Activated T-cell treated with anti-CD3 and anti-CD28 coated beads, Interleukin-2, amount 50 U/mL, for 48 hours (primary cell): ENCODE measurements around the gene HMGXB4.

ENCODE experiments used
- DNase-seq, 2 experiments: peaks; one replicate each; pipeline ENCODE4 v3.0.0-alpha.2; 2020

The HMGXB4 gene

GRCh38 chr22:35311551-35311999, 54.3 kb downstream of the HMGXB4 start:
- peak in 1 of 2 experiments; percentile 14 for DNase-seq

- DNase-seq, result peak in 1 of 2 experiments; percentile 22
These were observed 55.1 kb downstream of the HMGXB4 start for GRCh38 chr22:35312198-35313059.

GRCh38 chr22:35313311-35314121, 56.2 kb downstream of the HMGXB4 start:
- DNase-seq, result peak; percentile 46 to 52

GRCh38 chr22:35314161-35314942, 57.1 kb downstream of the HMGXB4 start:
- DNase-seq, result no peak

DNA sequence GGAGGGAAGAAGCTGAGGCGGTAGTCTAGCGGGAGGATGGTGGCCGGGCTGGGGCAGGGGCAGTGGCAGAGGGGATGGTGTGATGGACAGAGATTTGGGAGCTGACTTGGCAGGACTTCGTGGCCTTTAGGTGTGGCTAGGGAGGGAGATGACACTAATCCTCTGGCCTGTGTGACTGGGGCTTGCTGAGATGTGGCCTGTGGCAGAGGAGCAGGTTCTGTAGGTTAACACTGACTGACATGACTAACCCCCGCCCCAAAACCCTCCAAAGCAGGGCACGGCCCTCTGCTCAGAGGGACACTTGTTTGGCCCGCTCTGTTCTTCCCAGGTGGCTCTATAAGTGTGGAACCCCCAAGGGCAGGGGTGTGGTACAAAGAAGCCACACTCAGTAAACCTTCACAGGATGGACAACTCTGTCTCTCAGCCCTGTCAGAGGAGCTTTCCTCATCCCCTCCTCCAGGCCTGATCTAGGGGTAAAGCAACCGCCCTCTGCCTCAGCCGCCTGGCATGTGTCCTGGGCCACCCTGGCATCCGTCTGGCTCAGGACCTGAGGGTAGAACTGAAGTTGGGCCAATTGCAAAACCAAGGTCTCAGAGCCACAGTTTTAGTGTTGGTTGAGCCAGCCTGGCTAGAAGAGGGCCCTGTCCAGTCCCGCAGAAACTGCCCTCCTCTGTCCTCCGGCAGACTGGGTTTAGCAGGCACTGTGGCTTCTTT, 58.0 kb downstream of the HMGXB4 start:
- DNase-seq, result no peak

DNA sequence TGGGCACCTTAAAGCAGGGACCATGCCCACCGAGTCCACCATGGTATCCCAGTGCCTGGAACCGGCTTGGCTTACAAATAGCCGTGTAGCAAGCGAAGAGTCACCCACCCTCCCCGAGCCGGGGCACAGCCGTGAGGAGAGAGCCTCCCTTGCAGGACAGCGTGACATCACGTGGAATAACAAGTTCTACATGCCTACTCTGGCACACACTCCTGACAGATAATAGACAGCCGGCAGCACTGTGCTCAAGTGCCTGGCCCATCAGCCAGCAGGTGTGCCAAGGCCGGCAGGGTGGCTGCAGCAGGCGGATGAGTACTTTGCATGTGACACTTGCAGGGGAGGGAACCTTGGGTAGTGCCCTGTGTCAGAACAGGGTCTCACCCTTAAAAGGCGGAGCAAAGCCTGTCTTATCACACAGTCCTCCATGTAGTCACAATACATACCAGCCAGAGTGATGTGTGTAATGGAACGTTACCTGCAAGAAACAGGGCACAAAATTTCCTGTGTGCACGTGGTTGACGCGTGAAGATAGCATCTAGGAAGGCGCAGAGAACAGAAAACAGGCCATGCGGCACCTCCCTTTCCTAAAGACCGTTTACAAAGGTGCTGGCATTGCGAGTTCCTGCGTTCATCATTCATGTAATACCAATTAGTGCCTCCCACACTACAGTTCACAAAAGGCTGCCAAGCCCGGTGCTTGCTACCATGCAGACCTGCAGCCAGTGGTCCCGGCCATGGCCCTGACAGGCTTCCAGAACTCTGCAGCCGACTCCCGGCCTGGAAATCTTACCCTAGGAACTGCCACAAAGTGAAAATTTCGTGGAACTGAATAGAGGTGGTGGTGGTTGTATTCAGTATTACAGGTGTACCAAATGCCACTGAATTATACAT, 58.8 kb downstream of the HMGXB4 start:
- DNase-seq, result no peak

- DNase-seq, result no peak
These were observed 59.5 kb downstream of the HMGXB4 start for GRCh38 chr22:35316751-35317150.

DNA sequence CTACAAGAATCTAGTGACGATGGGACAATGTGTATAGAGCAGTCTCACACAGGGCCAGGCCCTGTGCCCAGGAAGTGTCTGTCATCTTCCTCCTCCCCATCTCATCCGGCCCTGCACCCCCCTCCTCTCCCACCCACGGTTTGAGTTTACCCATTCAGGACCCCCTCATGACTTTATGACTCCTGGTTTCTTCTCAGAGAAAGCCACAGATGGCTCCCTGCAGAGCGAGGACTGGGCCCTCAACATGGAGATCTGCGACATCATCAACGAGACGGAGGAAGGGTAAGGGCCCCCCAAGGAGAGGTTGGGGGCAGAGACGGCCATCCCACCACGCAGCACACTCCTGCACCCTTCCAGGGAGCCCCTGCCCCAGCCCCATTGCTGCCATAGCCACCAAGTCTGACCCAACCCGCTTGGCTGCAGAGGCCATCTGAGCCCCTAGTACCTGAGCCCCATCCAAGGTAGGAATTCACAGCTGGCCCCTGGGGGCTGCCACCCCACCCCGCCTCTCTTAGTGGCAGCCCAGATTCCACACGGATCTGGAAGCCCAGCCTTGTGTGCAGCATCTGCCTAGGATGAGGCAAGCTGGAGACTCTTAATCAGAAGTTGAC, 60.5 kb downstream of the HMGXB4 start:
- no peak for DNase-seq

- no peak for DNase-seq
These were observed 61.3 kb downstream of the HMGXB4 start for GRCh38 chr22:35318346-35319215.

GRCh38 chr22:35319244-35319985, 62.1 kb downstream of the HMGXB4 start:
- DNase-seq, result no peak

- no peak for DNase-seq
These were observed 64.8 kb downstream of the HMGXB4 start for GRCh38 chr22:35322126-35322525.

- DNase-seq, result no peak
These were observed 65.6 kb downstream of the HMGXB4 start for GRCh38 chr22:35322893-35323292.

DNA sequence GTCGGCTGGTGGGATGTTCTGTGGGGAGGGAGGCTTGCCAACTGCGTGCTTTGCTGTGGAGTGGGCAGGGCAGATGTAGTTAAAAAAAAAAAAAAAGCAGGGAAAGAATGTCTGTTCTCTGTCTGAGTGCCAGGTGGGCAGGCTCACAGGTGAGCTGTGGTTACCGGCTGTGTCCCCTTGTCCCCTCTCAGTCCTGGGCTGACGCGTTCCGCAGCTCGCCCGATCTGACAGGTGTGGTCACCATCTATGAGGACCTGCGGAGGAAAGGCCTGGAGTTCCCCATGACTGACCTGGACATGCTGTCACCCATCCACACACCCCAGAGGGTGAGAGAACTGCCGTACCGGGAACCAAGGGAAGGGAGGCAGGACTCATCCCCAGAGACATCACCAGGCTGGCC, 66.0 kb downstream of the HMGXB4 start:
- DNase-seq, result no peak

DNA sequence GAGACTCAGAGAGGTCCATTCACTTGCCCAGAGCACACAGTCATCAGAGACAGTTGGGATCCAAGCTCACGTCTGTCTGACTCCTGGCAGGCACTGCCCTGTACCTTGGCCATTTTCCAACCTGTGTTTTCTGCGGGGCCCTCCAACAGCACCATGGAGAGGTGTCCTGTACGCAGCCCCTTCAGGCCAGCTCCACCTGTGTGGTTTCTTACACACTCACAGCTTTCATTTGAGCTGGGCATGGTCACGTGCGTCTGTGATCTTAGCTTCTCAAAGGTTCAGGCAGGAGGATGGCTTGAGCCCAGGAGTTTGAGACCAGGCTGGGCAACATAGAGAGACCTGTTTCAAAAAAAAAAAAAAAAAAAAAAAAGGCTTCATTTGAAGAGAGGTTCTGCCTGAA, 66.8 kb downstream of the HMGXB4 start:
- DNase-seq, result no peak

- no peak for DNase-seq
These were observed 67.5 kb downstream of the HMGXB4 start for GRCh38 chr22:35324762-35325161.

DNA sequence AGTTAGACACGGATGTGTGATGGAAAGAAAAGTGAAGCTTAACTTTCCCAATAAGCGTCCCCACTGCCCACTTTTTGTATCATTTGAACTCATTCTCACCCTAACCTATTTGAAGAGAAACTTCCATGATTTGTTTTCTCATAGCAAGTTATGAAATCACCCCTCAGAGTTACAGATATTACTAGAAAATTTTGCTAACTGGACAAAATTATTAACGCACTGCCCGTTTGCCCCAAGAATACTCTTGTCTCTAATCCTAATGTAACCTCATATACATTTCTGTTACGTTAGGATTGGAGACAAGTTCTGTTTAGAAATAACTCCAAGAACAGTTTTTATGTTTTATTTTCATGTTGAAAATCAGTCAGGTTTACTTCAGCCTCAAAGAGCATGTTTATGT, 67.9 kb downstream of the HMGXB4 start:
- DNase-seq, result no peak

GRCh38 chr22:35326854-35327562, 69.7 kb downstream of the HMGXB4 start:
- no peak for DNase-seq

DNA sequence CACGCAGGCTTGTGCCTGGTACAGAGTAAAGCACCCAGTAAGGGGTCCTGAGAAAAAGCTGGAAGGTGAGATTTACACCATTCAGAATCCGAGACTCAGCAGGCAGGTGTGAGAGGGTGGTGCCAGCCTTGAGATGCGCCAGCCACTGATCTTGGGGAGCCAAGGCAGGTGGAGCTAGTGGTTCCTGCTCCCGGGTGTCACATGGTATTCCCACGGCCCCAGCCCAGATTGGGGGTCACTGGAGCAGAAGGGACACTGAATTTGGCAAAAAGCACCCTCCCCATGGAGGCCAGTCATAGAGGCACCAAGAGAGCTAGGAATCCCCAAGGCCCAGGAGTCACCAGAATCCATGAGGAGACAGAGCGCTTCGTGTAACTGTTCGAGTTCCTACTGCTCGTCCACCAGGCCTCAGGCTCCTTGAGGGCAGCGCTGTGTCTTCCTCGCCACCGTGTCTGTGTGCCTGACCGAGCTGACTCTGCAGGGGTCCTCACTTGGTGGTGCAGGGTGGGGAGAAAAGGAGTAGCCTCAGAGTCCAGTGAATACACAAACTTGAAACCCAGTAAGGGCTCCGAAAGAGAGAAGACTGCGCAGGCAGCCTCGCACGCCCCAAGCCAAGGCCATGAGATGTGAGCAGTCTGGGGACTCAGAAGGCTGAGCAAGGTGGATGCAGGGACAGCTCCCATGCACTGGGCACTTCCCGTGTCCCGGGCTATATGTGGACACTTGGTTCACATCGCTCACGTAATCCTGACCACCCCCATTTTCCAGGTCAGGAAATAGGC, 70.6 kb downstream of the HMGXB4 start:
- DNase-seq, result no peak
